Stomach (tissue), 9 donors: ENCODE results near the gene ST8SIA1. TPM values are rescaled to one million over a fixed set of nuclear protein-coding genes. Genes with fewer than 3 reads are reported as not detected.

Source experiments
- DNase-seq, 2 donors: peaks; one replicate each; pipeline versions ENCODE4 v3.0.0 to v3.0.0-alpha.2; 2013 to 2019
- H3K27ac ChIP-seq, 5 donors: fragments of 200-600 bp in 4 of 5; sonication (generic) in 4 of 5; one replicate each; pipeline ENCODE4 v1.5.1; 2013 to 2019; ENCODE audit warnings: mild to moderate bottlenecking in 1 of 5, moderate library complexity in 1 of 5
- H3K27me3 ChIP-seq, 3 donors: fragments of 200-600 bp; sonication (generic); one replicate each; pipeline ENCODE4 v1.5.1; 2017 to 2019; ENCODE audit warnings: mixed run types in 1 of 3
- H3K36me3 ChIP-seq, 4 donors: fragments of 200-600 bp; sonication (generic); 1 replicate in 3 of 4; 2 replicates in 1 of 4; pipeline ENCODE4 v1.5.1; 2016 to 2019
- H3K4me1 ChIP-seq, 4 donors: fragments of 200-600 bp; sonication (generic); one replicate each; pipeline ENCODE4 v1.5.1; 2016 to 2019
- H3K4me3 ChIP-seq, 4 donors: fragments of 200-600 bp; sonication (generic) in 3 of 4; one replicate each; pipeline ENCODE4 v1.5.1; 2016 to 2019; ENCODE audit warnings: mild to moderate bottlenecking in 1 of 4
- H3K9me3 ChIP-seq, 4 donors: fragments of 200-600 bp; sonication (generic); one replicate each; pipeline ENCODE4 v1.5.1; 2016 to 2019
- CTCF ChIP-seq, 7 experiments: fragments of 450-650 bp in 4 of 7; fragments of 200-600 bp in 3 of 7; sonication (generic) in 3 of 7; IDR thresholded peaks; one replicate each; pipeline ENCODE4 v1.5.1; 2016 to 2019; ENCODE audit warnings: antibody characterized with exemption in 7 of 7, control low read depth in 2 of 7, mild to moderate bottlenecking in 1 of 7
- EP300 ChIP-seq: sonication (generic); formaldehyde crosslinking; IDR thresholded peaks from one replicate; pipeline ENCODE4 v1.6.1; 2017; ENCODE audit warnings: antibody characterized with exemption
- POLR2A ChIP-seq, 4 donors: fragments of 450-650 bp; IDR thresholded peaks; one replicate each; pipeline ENCODE4 v1.6.1; 2016; ENCODE audit warnings: antibody characterized with exemption in 4 of 4, control low read depth in 2 of 4, mild to moderate bottlenecking in 1 of 4, moderate library complexity in 1 of 4
- POLR2AphosphoS5 ChIP-seq, 3 donors: sonication (generic); formaldehyde crosslinking; IDR thresholded peaks; one replicate each; pipeline ENCODE4 v1.6.1; 2016; ENCODE audit warnings: antibody characterized with exemption in 3 of 3
- WGBS, 5 donors: extraction: QIAGEN DNeasy Blood & Tissue Kit in 3 of 5; methylation state at CpG; one replicate each; pipeline versions ENCODE4 v1.1.5 to v1.1.7; 2013 to 2018; 5-methylcytosine and 5-hydroxymethylcytosine counted together
- intact Hi-C: fragments of 100-400 bp; cut with DNase I; formaldehyde crosslinking; loops from one replicate; pipeline ENCODE4 v1.15.1; 2023; ENCODE audit warnings: low total_unique reads
- polyA plus RNA-seq, 3 donors: library from polyadenylated mRNA; stranded (reverse); fragments of 200-250 nt; gene quantifications; one replicate each; pipeline ENCODE4 v1.2.3, GENCODE V29; 2013
- total RNA-seq, 5 donors: library from RNA; depleted of rRNA; stranded (reverse); fragments of >200 nt; gene quantifications; one replicate each; pipeline versions ENCODE4 v1.1.0 to v1.2.3, GENCODE V29; 2014 to 2016
- donor health status: healthy with polysubstance abuse.
- donor health status: Bipolar disorder and iron deficiency.
- donor health status: healthy.

The ST8SIA1 gene
- total and polyA plus RNA-seq, 8 donors, result 0.29 to 5.0 (median 2.2) TPM

- H3K9me3 ChIP-seq, result no peaks in the 10 kb centered on the region
- no peaks in the 10 kb centered on the region for H3K27me3 ChIP-seq
- TF ChIP-seq EP300 (no peak), POLR2A (IDR thresholded peaks at IDR 0.05) (no peak), POLR2AphosphoS5 (IDR thresholded peaks at IDR 0.05) (no peak), CTCF (IDR thresholded peaks at IDR 0.05) (no peak)
- 52 to 75% (median 55%) methylated on average over 2 of the region's 2 CpGs for WGBS, 5 donors
- H3K36me3 ChIP-seq, result no peaks in the 10 kb centered on the region
- intact Hi-C loops, result no loop called here
- H3K4me3 ChIP-seq, result no peak overlapping the region
- no peaks in the 10 kb centered on the region for H3K4me1 ChIP-seq
- no peak for DNase-seq
- H3K27ac ChIP-seq, result no peak overlapping the region
These were observed 12.9 kb downstream of the ST8SIA1 start for GRCh38 chr12:22321638-22322037.

- no peak for TF ChIP-seq CTCF (IDR thresholded peaks at IDR 0.05)
- no peaks in the 10 kb centered on the region for H3K4me1 ChIP-seq
- intact Hi-C loops, result no loop called here
- no peaks in the 10 kb centered on the region for H3K27me3 ChIP-seq
- H3K4me3 ChIP-seq, result no peak overlapping the region
- 84 to 93% (median 86%) methylated on average over 11 of the region's 11 CpGs for WGBS, 5 donors
- DNase-seq, result no peak
- no peaks in the 10 kb centered on the region for H3K36me3 ChIP-seq
- H3K27ac ChIP-seq, result no peak overlapping the region
- H3K9me3 ChIP-seq, result no peaks in the 10 kb centered on the region
These were observed 13.4 kb downstream of the ST8SIA1 start for GRCh38 chr12:22321018-22321605.

GRCh38 chr12:22318108-22318737, 16.3 kb downstream of the ST8SIA1 start:
- H3K4me3 ChIP-seq, result no peak overlapping the region
- no peak for DNase-seq
- 71 to 78% (median 75%) methylated on average over 4 of the region's 4 CpGs for WGBS, 5 donors
- H3K4me1 ChIP-seq, result no peaks in the 10 kb centered on the region
- H3K27me3 ChIP-seq, result no peaks in the 10 kb centered on the region
- intact Hi-C loops, result no loop called here
- no peak overlapping the region for H3K27ac ChIP-seq
- H3K9me3 ChIP-seq, result no peaks in the 10 kb centered on the region
- H3K36me3 ChIP-seq, result no peaks in the 10 kb centered on the region
- TF ChIP-seq POLR2A (IDR thresholded peaks at IDR 0.05) (no peak), EP300 (no peak), POLR2AphosphoS5 (IDR thresholded peaks at IDR 0.05) (no peak), CTCF (IDR thresholded peaks at IDR 0.05) (no peak)

GRCh38 chr12:22313963-22314330, 20.6 kb downstream of the ST8SIA1 start:
- no peak overlapping the region for H3K4me3 ChIP-seq
- H3K9me3 ChIP-seq, result no peaks in the 10 kb centered on the region
- H3K27me3 ChIP-seq, result no peaks in the 10 kb centered on the region
- DNase-seq, result no peak
- 68 to 87% (median 77%) methylated on average over 2 of the region's 2 CpGs for WGBS, 5 donors
- intact Hi-C loops, result no loop called here
- peaks cover 0 to 8% (median 0%) of the 10 kb centered on the region in 4 donors for H3K4me1 ChIP-seq
- TF ChIP-seq POLR2A (IDR thresholded peaks at IDR 0.05) (no peak), CTCF (IDR thresholded peaks at IDR 0.05) (no peak), POLR2AphosphoS5 (IDR thresholded peaks at IDR 0.05) (no peak), EP300 (no peak)
- no peaks in the 10 kb centered on the region for H3K36me3 ChIP-seq
- no peak overlapping the region for H3K27ac ChIP-seq
